Subcutaneous abdominal adipose tissue (tissue), 5 donors: ENCODE results near the gene PDE4D.

ENCODE experiments used
- H3K27ac ChIP-seq: one replicate; pipeline ENCODE4 v1.7.0; 2013; ENCODE audit warnings: low read depth, mild to moderate bottlenecking, inconsistent platforms, low read length, moderate library complexity
- H3K27me3 ChIP-seq, 5 donors: one replicate each; pipeline ENCODE4 v1.7.0; 2013; ENCODE audit warnings: low read length in 5 of 5, inconsistent platforms in 1 of 5; ENCODE audit not compliant: control insufficient read depth in 5 of 5, insufficient read depth in 4 of 5
- H3K36me3 ChIP-seq, 5 donors: one replicate each; pipeline ENCODE4 v1.7.0; 2013; ENCODE audit warnings: low read length in 5 of 5; ENCODE audit not compliant: control insufficient read depth in 5 of 5, insufficient read depth in 5 of 5
- H3K4me1 ChIP-seq, 5 donors: one replicate each; pipeline ENCODE4 v1.7.0; 2013; ENCODE audit warnings: low read length in 5 of 5, mild to moderate bottlenecking in 3 of 5, moderate library complexity in 1 of 5; ENCODE audit not compliant: control insufficient read depth in 5 of 5, insufficient read depth in 5 of 5
- H3K4me3 ChIP-seq, 5 donors: one replicate each; pipeline ENCODE4 v1.7.0; 2013; ENCODE audit warnings: low read length in 5 of 5, low read depth in 1 of 5
- H3K9ac ChIP-seq, 5 donors: one replicate each; pipeline ENCODE4 v1.7.0; 2013; ENCODE audit warnings: low read length in 5 of 5, mild to moderate bottlenecking in 4 of 5, moderate library complexity in 3 of 5
- H3K9me3 ChIP-seq, 5 donors: one replicate each; pipeline ENCODE4 v1.7.0; 2013; ENCODE audit warnings: low read length in 5 of 5; ENCODE audit not compliant: control insufficient read depth in 5 of 5
- donor health status: healthy.
- donor health status: healthy.
- donor health status: healthy.
- donor health status: healthy.
- donor health status: healthy.

Gene PDE4D

GRCh38 chr5:59362438-59362837 lies 531.1 kb downstream of the PDE4D start:
- no peaks in the 10 kb centered on the region for H3K9me3 ChIP-seq
- no peak overlapping the region for H3K27ac ChIP-seq
- H3K36me3 ChIP-seq: no peaks in the 10 kb centered on the region
- H3K27me3 ChIP-seq: no peaks in the 10 kb centered on the region
- peaks cover 0 to 6% (median 0%) of the 10 kb centered on the region in 5 donors for H3K4me1 ChIP-seq
- no peak overlapping the region for H3K9ac ChIP-seq
- no peak overlapping the region for H3K4me3 ChIP-seq

GRCh38 chr5:59361454-59361853 lies 532.1 kb downstream of the PDE4D start:
- Histone ChIP-seq H3K27ac (no peak overlapping the region), H3K9ac (no peak overlapping the region), H3K4me3 (no peak overlapping the region), H3K9me3 (no peaks in the 10 kb centered on the region), H3K4me1 (peaks cover 0 to 11% (median 3%) of the 10 kb centered on the region in 5 donors), H3K36me3 (no peaks in the 10 kb centered on the region), H3K27me3 (no peaks in the 10 kb centered on the region)

- H3K9ac ChIP-seq: no peak overlapping the region
- no peaks in the 10 kb centered on the region for H3K27me3 ChIP-seq
- no peak overlapping the region for H3K27ac ChIP-seq
- no peaks in the 10 kb centered on the region for H3K9me3 ChIP-seq
- peaks cover 0 to 11% (median 3%) of the 10 kb centered on the region in 5 donors for H3K4me1 ChIP-seq
- no peaks in the 10 kb centered on the region for H3K36me3 ChIP-seq
- no peak overlapping the region for H3K4me3 ChIP-seq
Observed at GRCh38 chr5:59360130-59360555, 533.4 kb downstream of the PDE4D start.

GRCh38 chr5:59358005-59358861 lies 535.3 kb downstream of the PDE4D start:
- Histone ChIP-seq H3K27ac (no peak overlapping the region), H3K9ac (no peak overlapping the region)

GRCh38 chr5:59357381-59357977 lies 536.0 kb downstream of the PDE4D start:
- Histone ChIP-seq H3K27me3 (no peaks in the 10 kb centered on the region), H3K4me3 (no peak overlapping the region), H3K9ac (no peak overlapping the region), H3K36me3 (no peaks in the 10 kb centered on the region), H3K4me1 (peaks cover 0 to 29% (median 9%) of the 10 kb centered on the region in 5 donors), H3K27ac (no peak overlapping the region), H3K9me3 (no peaks in the 10 kb centered on the region)

More at GRCh38 chr5:59358005-59358861, 535.3 kb downstream of the PDE4D start:
- Histone ChIP-seq H3K4me1 (peaks cover 0 to 22% (median 7%) of the 10 kb centered on the region in 5 donors), H3K27me3 (no peaks in the 10 kb centered on the region), H3K9me3 (no peaks in the 10 kb centered on the region), H3K36me3 (no peaks in the 10 kb centered on the region), H3K4me3 (no peak overlapping the region)

GRCh38 chr5:59356813-59357380 lies 536.6 kb downstream of the PDE4D start:
- H3K27me3 ChIP-seq: no peaks in the 10 kb centered on the region
- H3K9ac ChIP-seq: no peak overlapping the region
- H3K4me1 ChIP-seq: peaks cover 0 to 35% (median 9%) of the 10 kb centered on the region in 5 donors
- no peaks in the 10 kb centered on the region for H3K36me3 ChIP-seq
- no peak overlapping the region for H3K4me3 ChIP-seq
- no peaks in the 10 kb centered on the region for H3K9me3 ChIP-seq
- no peak overlapping the region for H3K27ac ChIP-seq

- H3K4me3 ChIP-seq: no peak overlapping the region
- no peak overlapping the region for H3K27ac ChIP-seq
- no peaks in the 10 kb centered on the region for H3K36me3 ChIP-seq
- H3K9ac ChIP-seq: no peak overlapping the region
- peaks cover 0 to 42% (median 9%) of the 10 kb centered on the region in 5 donors for H3K4me1 ChIP-seq
- H3K9me3 ChIP-seq: no peaks in the 10 kb centered on the region
- H3K27me3 ChIP-seq: no peaks in the 10 kb centered on the region
Observed at GRCh38 chr5:59354811-59355210, 538.7 kb downstream of the PDE4D start.

- no peaks in the 10 kb centered on the region for H3K36me3 ChIP-seq
- H3K27me3 ChIP-seq: no peaks in the 10 kb centered on the region
- no peak overlapping the region for H3K9ac ChIP-seq
- H3K4me3 ChIP-seq: no peak overlapping the region
- no peak overlapping the region for H3K27ac ChIP-seq
- no peaks in the 10 kb centered on the region for H3K9me3 ChIP-seq
- H3K4me1 ChIP-seq: peaks cover 0 to 42% (median 9%) of the 10 kb centered on the region in 5 donors
Observed at GRCh38 chr5:59354274-59354673, 539.3 kb downstream of the PDE4D start.

- H3K27ac ChIP-seq: no peak overlapping the region
- H3K4me1 ChIP-seq: peaks cover 0 to 35% (median 3%) of the 10 kb centered on the region in 5 donors
- H3K9me3 ChIP-seq: no peaks in the 10 kb centered on the region
- H3K27me3 ChIP-seq: no peaks in the 10 kb centered on the region
- H3K4me3 ChIP-seq: no peak overlapping the region
- H3K36me3 ChIP-seq: no peaks in the 10 kb centered on the region
- no peak overlapping the region for H3K9ac ChIP-seq
Observed at GRCh38 chr5:59351076-59351794, 542.3 kb downstream of the PDE4D start.
